M059J (cell line): ENCODE measurements around the gene NR2F1. TPM values are rescaled to one million over a fixed set of nuclear protein-coding genes. Genes with fewer than 3 reads are reported as not detected.

Experiments used
- DNase-seq: peaks from one replicate; pipeline ENCODE4 v3.0.0-alpha.2; 2012; ENCODE audit warnings: low read depth
- total RNA-seq: library from RNA; depleted of rRNA; stranded (reverse); fragments of >200 nt; shearing (Covaris generic); gene quantifications from 2 replicates; pipeline ENCODE4 v1.2.3, GENCODE V29; 2014

Gene NR2F1
- total RNA-seq, 1 experiment from 2014 or later = 67.9 TPM

DNA sequence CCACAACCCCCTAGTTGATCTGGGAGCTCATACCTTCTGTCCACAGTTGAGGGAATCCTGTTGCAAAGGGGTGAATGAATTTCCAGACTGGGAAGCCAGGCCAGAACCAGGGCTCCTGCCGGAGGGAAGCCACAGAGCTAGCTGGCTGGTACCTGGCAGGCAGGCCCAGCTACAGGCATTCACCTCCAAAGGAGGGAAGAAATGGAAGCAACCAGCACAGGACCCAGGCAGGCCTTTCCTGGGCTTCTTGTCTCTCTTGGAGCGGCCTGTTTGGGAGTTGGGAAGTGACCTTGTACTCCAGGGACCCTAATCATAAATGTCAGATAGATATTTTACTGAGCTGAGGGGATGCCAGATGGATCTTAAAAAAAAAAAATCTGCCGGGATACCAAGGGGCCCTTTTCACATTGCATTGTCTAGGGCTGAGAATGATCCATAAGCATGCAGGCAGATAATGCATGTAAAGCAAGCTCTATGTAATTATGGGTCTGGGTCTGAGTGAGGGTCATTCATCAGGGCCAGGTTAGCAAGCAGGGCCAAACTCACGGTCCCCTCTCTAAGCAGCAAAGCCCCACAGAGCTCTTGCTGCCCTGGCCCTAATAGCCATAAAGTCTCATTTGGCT is 8.4 kb downstream of the NR2F1 start:
- no peak for DNase-seq

DNA sequence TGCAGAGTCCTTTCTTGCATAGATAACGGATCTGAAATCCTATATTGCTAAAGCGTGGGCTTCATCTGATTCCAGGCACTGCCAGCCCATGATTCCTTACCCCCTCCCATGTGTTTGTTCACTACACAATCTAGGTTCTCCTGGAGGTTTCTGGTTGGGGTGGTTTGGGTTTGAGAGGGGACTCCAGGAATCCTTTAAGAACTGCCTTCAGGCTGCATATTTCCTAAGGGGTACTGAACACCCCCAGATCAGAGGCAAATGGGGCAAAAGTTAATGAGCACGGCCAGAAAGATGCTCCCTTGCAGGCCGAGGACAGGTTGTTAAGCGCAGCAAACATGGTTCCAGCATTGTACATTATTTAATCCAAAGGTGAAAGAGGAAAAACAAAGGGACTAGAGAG is 9.9 kb downstream of the NR2F1 start:
- DNase-seq = no peak

DNA sequence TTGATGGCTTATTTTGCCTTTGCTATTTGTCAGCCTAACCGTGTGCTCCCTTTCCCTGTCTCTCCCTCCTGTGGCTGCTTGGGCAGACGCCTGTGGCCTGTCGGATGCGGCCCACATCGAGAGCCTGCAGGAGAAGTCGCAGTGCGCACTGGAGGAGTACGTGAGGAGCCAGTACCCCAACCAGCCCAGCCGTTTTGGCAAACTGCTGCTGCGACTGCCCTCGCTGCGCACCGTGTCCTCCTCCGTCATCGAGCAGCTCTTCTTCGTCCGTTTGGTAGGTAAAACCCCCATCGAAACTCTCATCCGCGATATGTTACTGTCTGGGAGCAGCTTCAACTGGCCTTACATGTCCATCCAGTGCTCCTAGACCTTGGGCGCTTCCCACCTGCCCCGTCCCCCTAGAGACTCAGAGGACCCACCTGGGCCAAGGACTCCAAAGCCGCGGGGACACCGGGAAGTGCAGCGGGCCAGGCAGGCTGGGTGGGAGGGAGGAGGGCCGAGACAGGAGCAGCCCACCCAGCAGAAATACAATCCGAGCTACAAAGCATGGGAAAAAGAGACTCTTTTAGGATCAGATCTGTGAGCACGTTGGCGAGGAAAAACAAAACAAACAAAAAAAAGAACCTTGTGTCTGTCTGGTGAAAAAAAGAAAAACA is 10.6 kb downstream of the NR2F1 start:
- DNase-seq = no peak

DNA sequence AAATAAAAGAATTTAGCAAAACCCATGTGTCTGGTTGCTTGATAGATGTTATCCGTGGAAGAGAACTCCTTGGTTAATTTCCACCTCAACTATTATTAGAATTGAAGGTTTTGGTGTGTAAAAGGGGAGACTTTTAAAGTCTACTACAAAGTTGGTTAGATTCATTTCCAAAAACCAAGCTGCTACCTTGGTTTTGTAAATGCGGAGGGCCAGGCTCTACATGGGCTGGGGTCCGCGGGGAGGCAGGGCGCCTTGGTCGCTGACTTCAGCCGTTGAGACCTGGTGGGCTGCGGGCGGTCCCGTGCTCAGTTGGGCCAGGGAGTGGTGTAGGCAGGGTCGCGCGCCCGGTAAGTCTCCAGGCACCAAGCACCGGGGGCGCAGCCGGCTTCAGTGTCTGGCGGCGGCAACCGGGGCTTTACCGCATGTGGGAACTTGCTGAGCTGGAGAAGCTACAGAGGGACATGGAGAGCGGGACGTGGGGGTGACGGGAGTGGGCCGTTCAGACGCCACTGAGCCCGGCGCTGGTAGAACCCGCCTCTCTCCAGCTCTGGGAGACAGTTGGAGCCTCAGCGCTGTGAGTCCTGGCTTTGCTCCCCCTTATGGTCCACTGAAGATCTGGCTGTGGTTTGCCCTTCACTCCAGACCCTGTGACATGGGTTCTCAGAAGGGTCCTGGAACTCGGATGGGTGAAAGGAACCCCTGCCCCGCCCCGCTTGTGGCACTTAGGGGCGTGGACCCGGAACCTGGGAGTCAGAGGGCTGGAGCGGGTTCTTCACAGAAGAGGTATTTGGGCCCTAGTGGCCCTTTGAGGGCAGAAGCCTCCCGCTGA is 11.8 kb downstream of the NR2F1 start:
- DNase-seq = no peak

DNA sequence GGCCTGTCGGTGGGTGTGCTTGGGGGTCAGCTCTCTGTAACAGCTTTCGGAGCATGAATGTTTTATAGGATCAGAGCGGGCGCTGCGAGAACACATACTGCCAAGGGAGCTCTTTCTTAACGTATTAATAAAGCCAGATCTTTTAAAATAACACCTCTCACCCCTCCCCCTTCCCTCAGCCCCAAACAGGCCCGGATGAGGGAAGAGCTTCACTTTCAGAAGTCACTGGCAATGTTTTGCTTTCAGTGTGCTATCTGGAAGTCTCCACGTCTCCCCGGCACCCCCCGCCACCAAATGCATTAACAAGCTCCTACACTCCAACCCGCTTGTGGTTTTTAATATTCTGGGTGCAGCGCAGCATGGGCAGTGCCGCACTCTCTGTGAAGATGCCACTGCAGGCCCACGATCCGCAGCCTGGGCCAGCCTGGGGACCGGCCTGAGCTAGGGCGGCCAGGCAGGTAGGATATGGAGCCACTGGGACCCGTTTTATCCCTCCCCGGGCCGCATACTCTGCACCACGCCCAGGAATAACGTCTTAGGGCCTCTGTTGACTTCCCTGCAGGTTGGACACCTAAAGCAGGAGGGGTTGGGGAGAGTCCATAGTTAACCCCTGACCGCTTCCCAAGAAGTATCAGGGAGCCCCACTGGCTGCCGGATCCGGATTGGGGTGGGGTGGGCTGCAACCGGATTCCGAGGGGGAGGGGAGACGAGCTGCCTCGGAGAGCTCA is 12.6 kb downstream of the NR2F1 start:
- no peak for DNase-seq

DNA sequence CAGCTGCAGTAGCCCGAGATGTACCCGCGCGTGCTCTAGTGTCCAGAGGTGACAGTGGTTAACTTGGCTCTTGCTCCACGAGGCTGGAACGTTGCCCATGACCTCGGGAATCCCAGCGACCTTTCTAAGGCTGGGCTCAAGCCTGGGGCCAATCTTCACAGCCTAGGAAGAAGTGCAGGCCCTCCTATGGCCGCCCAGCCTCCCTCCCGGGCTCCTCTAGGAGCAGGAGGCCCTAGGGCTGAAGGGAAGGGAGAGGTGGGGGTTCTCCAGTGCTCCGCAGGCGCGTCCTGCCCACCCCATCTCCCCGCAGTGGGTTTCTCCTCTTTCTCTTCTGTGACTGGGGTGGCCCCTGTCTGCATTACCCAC is 13.3 kb downstream of the NR2F1 start:
- DNase-seq = no peak

DNA sequence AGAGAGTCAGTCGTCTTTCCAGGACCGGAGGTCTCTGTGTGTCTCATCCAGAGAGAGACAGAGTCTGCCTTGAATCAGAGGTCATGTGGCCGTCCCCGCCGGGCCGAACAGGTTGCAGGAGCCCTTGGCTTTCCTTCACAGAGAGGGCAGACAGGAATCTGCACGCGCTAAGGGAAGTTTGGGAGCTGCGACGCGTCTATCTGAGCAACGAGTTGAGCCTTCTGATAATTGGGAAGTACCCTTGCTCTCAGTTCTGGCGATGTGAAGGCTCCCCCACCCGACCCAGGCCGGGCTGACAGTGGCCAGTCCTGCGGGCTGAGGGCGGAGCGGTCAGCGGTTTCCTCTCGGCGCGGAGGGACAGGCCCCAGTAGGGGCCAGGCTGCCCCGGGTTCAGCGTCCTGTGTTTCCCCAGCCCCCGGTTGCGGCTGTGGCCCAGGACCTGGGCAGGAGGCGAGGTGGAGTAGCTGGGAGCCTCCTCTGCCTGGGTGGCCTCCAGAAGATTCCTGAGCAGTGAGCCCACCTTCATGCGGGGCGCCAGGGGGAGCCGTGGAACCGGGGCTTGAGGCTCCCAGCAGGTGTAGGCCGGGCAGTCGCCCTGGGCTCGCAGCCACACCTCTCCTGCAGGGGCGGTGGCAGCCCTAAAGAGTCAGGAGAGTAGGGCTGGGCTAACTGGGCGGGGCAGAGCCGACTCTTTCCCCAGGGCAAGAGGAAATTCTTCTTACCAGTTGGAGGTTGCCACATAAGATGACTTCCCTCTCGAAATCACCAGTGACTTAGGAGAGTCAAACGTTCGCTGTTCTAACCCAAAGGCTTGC is 13.9 kb downstream of the NR2F1 start:
- no peak for DNase-seq

DNA sequence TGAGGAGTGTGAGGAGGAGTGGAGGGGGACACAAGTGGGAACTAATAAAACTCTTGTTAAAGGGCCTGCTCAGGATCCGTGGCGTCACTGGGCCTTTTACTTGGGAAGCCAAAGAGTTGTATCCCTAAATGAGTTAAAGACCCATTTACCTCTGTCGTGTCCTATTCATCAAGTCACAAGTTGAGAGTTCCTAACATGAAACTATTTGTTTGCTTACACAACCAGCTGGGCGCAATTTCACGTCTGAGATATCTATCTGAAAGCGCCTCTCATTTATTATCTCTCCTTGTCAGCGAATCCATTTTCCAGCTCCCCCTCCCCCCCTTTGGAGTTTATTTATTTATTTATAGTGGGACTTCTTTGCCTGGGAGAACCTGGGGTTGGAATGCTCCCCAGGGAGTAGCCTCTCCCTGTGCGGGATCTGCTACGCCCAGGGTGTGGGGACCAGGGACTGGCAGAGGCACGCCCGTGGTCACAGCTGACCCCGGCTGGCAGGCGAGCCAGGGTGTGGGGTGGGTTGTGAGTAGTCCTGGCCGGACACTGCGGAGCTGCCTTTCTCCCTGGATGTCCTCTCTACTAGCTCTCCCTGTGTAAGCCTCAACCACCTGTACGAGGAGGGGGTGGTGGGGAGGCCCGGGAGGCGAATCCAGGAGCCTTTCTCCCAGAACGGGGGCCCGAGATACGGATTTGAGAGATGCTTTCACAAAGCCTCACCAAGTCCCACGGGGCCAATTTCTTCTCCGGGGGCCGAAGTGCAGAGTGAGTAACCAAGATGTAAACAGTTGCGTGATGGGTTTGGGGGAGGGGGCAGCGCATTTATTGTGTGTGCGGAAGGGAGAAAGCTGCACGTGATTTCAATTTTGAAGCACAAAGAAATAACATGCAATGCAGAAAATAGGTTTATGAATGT is 15.3 kb downstream of the NR2F1 start:
- no peak for DNase-seq

DNA sequence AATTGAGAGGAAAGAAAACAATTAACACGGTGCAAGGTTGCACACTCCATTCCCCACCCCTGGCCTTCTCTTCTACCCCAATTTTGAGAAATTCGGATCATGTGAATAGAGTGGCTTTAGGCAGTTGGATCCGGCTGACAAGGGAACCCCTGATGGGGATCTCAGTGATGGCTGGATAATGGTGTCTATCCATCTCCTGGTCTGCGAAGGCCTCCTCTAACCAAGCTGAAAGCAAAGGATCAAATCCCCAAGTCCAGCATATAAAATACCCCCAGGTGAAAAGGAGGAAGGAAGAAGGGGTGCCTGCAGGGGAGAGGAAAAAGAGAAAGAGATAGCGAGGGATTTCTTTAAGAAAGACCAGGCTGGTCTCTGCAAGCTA is 16.0 kb downstream of the NR2F1 start:
- no peak for DNase-seq

DNA sequence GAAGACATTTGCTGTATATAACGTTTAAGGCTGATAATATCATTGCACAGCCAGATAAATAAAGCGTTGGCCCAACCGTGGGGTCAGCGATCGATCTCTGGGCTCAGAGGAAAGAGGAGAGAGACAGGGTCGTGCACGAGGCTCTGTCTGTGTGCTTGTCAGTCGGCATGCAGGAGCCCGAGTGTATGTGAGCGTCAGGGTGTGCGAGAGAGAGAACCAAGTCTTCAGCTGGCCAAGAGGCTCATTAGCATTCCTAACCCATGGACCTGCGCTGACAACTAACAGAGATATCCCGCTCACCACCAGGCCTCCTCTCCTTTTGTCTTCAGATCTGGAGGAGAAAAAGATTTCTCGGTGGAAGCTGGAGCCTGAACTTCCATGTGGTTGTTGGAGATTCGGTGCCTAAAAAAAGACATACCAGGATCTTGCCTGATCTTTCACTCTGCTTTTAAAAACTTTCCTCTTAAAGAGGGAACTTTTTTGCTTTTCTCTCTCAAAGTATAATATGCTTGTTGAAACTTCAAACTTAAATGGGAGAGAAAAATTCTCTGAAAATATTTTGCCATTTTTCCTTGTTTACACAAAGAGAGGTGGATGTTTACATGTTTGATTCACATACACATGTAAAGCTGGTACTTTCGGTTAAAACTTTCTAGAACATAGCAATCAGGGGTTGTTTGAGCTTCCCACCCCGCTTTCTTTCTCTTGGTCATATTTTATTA is 16.5 kb downstream of the NR2F1 start:
- DNase-seq = peak; percentile 60

DNA sequence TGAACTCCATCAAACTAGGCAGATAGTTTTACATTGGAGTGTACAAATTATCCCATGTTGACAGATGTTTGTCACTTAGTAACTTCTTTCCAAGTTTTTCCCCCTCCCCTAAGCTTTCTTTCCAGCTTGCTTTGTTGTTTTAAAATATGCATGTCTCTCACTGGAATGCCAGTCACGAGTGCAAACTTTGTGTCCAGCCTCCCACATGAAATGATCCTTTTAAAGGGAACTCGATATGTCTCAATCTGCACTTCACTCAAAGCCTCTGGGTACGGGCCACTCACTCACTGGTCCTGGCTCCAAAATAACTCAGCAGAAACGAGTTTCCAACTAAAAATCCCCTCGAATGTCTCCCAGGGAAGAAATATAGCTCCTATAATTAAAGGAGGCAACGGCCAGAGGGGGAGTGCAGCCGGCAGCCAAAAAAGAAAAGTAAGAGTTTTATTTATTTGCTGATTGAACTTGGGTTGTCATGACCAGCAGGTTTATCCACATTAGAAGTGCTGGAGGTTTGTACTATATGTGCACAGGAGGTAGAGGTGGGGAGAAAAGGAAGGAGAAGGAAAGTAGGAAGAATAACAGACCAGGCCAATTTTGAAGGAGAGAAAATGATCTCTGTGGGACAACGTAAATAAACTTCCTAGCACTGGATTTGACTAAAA is 17.5 kb downstream of the NR2F1 start:
- DNase-seq = peak; percentile 38

DNA sequence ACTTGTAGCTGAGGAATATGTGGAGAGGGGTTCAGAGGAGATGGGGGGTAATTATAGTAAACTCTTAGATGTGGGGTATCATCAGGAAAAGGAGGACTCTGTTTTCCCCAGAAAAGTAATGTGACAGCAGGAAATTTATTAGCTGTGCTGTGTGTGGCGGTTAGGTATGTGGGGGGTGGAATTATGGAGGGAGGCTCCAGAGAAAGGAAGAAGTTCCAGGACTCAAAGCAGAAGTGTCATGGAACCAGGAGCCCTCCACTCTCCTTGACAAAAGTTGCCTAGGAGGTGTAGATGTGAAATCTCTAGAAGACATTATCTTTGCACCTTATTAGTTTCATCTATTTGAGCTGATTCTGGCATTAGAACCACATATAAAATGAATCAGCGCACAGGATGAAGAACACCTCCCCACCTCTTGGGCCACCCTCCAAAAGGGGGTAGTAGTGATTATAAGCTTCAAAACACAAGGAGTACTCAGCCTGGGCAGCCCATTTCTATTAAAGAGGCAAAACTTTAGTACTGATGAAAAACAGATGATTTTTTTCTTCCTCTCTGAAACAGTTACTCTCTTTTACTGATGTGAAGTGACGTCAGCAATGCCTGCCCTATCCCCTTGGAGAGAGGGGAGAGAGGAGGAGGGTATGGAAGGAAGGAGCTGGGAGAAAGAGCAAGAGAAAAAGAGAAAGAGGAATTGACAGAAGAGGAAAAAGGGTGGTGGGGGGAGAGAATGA is 18.2 kb downstream of the NR2F1 start:
- DNase-seq = no peak

DNA sequence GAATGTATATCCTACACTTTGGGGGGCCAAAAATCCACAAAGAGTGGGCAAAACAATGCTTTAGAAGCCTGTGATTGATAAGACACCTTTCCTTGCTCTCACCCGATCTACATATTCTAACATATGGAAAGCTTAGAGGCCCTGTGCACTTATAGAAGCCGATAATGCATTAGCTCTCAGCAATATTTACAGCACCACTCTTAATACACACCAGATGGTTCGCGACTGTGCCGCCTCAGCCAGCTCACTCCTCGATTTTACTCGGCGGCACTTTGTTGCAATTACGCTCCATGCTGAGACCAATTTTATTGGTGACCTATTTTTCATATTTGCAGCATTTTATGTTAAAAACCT is 18.8 kb downstream of the NR2F1 start:
- no peak for DNase-seq

DNA sequence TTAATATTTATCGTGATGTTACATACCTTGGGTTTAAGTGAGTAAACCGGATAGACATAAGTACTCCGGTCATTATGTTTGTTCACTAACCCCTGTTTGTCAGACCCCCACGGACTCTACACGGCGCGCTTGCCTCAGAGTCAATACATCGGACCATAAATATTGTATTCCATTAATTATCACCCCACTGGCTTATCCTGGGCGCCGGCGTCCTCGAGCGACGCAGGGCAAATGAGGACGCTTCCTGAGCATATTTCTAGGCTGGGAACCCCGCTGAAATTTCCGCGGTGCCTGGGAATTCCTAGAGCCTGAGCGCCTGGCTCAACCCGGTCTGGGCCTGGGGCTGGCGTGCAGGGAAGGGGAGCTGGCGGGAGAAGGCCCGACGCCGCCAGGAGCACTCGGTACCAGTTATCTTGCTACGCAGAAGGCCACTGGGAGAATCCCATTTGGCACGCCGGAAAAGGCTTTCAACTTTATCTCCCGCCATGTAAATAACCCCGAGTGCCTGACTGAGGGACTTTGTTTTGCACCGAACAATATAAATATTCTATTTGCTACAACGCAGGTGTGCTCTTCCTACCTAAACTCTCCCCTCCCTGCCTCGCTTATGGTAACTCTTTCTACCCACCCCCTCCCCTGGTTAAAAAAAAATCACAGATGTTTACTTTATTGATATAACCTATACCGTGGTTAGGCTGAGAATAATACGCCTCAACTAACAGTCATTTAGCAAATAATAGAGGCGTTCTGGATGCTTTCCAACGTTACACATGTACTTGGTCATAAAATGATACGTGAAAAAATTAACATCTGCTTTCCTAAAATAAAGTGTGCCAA is 19.4 kb downstream of the NR2F1 start:
- no peak for DNase-seq

DNA sequence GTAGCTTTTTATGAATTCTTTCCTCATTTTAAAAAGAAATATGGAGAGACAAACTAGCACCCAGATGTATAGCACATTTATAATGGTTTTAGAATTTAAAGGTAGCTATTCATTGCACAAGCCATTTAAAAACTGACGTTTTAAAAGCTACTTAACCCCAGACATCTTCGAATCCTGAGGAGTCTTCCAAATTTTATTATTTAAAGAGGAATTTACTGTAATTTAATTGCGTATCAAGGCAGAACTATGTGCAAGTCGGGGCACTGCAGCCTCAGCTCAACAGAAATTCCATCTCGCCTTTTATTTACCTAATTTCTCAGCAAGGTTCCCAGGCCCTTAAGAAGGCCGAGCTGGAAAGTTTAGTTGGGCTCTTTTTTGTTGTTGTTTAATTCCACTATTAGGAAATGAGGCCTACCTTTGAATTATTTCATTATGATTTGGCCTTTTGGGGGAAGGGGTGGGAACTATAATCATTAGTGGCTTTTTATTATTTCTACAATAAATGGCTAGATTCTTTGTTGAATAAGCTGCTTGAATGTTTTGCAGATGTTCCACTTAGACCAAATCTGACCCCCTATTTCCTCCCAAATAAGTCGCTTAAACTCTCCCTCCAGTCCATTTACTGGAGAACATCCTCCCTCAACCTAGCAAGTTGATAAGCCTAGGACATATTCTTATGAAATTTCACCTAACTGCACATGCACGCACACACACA is 20.2 kb downstream of the NR2F1 start:
- DNase-seq = no peak

DNA sequence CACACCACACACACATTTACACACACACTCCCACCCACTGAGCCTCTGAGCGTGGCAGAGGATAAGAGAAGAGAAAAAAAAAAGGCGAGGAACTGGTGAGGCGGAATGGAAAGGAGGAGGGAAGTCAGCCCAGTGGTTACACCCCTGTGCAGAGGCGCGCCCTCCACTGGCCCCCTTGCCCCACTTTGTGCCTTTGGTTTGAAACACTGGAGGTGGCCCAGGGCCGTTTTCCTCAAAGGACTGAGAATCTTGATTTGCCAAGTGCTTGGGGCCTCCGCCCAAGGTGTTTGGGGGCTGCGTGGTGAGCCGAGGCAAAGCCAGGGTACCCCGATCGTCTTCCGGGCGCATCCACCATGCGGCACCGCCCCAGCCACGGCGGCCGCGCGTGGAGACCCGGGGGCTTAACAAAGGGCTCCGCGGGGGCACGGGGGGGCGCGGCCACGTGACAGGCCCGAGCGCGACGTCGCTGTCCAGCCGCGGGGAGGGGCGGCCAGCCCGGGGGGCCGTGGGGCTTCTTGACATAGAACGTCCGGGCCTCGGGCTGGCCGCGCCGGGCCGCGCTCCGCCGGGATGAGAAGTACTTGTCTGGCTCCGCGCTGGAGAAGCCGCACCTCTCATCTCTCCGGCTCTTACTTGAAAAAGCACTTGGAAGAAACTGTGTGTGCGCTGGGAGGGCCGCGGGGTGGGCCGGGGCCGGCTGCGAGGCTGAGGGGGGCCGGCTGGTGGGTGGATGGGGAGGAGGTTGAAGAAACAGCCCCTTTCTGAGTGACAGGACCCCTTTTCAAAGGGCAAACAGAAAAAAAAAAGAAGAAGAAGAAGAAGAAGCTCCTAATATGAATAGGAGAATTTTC is 21.0 kb downstream of the NR2F1 start:
- peak; percentile 35 for DNase-seq
